ENCODE data around the gene PIK3CB. TPM values are rescaled to one million over a fixed set of nuclear protein-coding genes. Genes with fewer than 3 reads are reported as not detected.

The PIK3CB gene
- total and polyA plus RNA-seq, 2 experiments from 2014 or later: 14.3 to 23.0 TPM

- Histone ChIP-seq H3K27ac (no peak overlapping the region), H2AFZ (no peak overlapping the region), H3K4me2 (no peak overlapping the region), H3K4me3 (no peak overlapping the region), H3K36me3 (replicated peaks; ENCODE audit: insufficient read depth, low read depth) (no peaks in the 10 kb centered on the region), H3K4me1 (ENCODE audit: insufficient read depth) (no peaks in the 10 kb centered on the region), H3K27me3 (no peaks in the 10 kb centered on the region), H4K20me1 (ENCODE audit: insufficient read depth, poor library complexity, severe bottlenecking) (no peaks in the 10 kb centered on the region), H3K9me2 (replicated peaks; ENCODE audit: insufficient read depth) (no peaks in the 10 kb centered on the region), H3K79me2 (peaks cover 2% of the 10 kb centered on the region), H3K9me3 (ENCODE audit: low read depth) (no peaks in the 10 kb centered on the region)
- no peak for DNase-seq (ENCODE audit: low spot score)
- 96% methylated on average over 4 of the region's 4 CpGs for WGBS (ENCODE audit: low lambda C conversion rate, missing lambda C conversion rate)
- TF ChIP-seq CTCF (IDR thresholded peaks at IDR 0.05; ENCODE audit: poor library complexity): no peak
- no peak for TF ChIP-seq EZH2 (IDR thresholded peaks at IDR 0.05; ENCODE audit: borderline replicate concordance)
- no peak for TF ChIP-seq EZH2phosphoT487 (IDR thresholded peaks at IDR 0.05; ENCODE audit: low read depth, severe bottlenecking, unreplicated experiment)
Measured at GRCh38 chr3:138620431-138620830, 214.3 kb downstream of the PIK3CB start.

GRCh38 chr3:138615462-138615861 lies 219.3 kb downstream of the PIK3CB start:
- Histone ChIP-seq H3K79me2 (peaks cover 19% of the 10 kb centered on the region), H3K4me3 (no peak overlapping the region), H4K20me1 (ENCODE audit: insufficient read depth, poor library complexity, severe bottlenecking) (no peaks in the 10 kb centered on the region), H3K27me3 (no peaks in the 10 kb centered on the region), H3K4me1 (ENCODE audit: insufficient read depth) (no peaks in the 10 kb centered on the region), H3K36me3 (replicated peaks; ENCODE audit: insufficient read depth, low read depth) (no peaks in the 10 kb centered on the region), H3K4me2 (no peak overlapping the region), H3K27ac (no peak overlapping the region), H2AFZ (no peak overlapping the region), H3K9me3 (ENCODE audit: low read depth) (no peaks in the 10 kb centered on the region), H3K9me2 (replicated peaks; ENCODE audit: insufficient read depth) (no peaks in the 10 kb centered on the region)
- TF ChIP-seq EZH2phosphoT487 (IDR thresholded peaks at IDR 0.05; ENCODE audit: low read depth, severe bottlenecking, unreplicated experiment) (no peak), CTCF (IDR thresholded peaks at IDR 0.05; ENCODE audit: poor library complexity) (no peak), EZH2 (IDR thresholded peaks at IDR 0.05; ENCODE audit: borderline replicate concordance) (no peak)
- no peak for DNase-seq (ENCODE audit: low spot score)
- WGBS (ENCODE audit: low lambda C conversion rate, missing lambda C conversion rate): 80% methylated on average over 1 of the region's 1 CpG

GRCh38 chr3:138609898-138610266 lies 224.8 kb downstream of the PIK3CB start:
- no peak for TF ChIP-seq EZH2 (IDR thresholded peaks at IDR 0.05; ENCODE audit: borderline replicate concordance)
- TF ChIP-seq EZH2phosphoT487 (IDR thresholded peaks at IDR 0.05; ENCODE audit: low read depth, severe bottlenecking, unreplicated experiment): no peak
- TF ChIP-seq CTCF (IDR thresholded peaks at IDR 0.05; ENCODE audit: poor library complexity): no peak
- Histone ChIP-seq H3K27me3 (no peaks in the 10 kb centered on the region), H3K79me2 (peaks cover 22% of the 10 kb centered on the region), H3K4me1 (ENCODE audit: insufficient read depth) (no peaks in the 10 kb centered on the region), H3K36me3 (replicated peaks; ENCODE audit: insufficient read depth, low read depth) (no peaks in the 10 kb centered on the region), H3K9me3 (ENCODE audit: low read depth) (no peaks in the 10 kb centered on the region), H3K9me2 (replicated peaks; ENCODE audit: insufficient read depth) (no peaks in the 10 kb centered on the region), H3K4me2 (peak overlapping the region; percentile 92), H2AFZ (peak overlapping the region; percentile 99), H3K27ac (peak overlapping the region; percentile 98), H4K20me1 (ENCODE audit: insufficient read depth, poor library complexity, severe bottlenecking) (no peaks in the 10 kb centered on the region), H3K4me3 (no peak overlapping the region)
- no peak for DNase-seq (ENCODE audit: low spot score)
- 77% methylated on average over 6 of the region's 6 CpGs for WGBS (ENCODE audit: low lambda C conversion rate, missing lambda C conversion rate)

All from hepatocyte (in vitro differentiated cells).